ENCODE results near the gene HCN1.
"Not testable (repeated sequence)": the region's sequence is repeated elsewhere in the genome, so short reads cannot be mapped to it uniquely, and the experiment has no call there.

The HCN1 gene

DNA sequence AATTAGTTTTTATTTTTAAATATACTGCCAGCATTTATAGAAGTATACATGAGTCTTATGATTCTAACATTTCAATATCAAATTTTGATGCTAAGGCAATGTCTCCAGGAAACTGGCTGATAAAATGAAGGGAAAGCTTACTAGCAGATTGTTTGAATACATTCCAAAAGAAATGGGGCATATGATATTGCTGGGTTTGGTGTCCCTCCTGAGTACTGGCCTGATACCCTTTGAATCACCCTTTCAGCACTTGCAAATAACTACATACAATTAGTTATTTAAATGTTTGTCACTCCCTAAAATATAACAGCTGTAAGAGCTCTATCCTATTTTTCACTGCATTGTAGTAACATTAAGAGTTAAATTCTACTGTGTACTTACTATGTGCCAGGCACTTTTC, 360.8 kb downstream of the HCN1 start:
- TF ChIP-seq, protein P1, sequence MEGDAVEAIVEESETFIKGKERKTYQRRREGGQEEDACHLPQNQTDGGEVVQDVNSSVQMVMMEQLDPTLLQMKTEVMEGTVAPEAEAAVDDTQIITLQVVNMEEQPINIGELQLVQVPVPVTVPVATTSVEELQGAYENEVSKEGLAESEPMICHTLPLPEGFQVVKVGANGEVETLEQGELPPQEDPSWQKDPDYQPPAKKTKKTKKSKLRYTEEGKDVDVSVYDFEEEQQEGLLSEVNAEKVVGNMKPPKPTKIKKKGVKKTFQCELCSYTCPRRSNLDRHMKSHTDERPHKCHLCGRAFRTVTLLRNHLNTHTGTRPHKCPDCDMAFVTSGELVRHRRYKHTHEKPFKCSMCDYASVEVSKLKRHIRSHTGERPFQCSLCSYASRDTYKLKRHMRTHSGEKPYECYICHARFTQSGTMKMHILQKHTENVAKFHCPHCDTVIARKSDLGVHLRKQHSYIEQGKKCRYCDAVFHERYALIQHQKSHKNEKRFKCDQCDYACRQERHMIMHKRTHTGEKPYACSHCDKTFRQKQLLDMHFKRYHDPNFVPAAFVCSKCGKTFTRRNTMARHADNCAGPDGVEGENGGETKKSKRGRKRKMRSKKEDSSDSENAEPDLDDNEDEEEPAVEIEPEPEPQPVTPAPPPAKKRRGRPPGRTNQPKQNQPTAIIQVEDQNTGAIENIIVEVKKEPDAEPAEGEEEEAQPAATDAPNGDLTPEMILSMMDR (IDR thresholded peaks at IDR 0.05; ENCODE audit: low read depth, low read length, missing control alignments): no peak

DNA sequence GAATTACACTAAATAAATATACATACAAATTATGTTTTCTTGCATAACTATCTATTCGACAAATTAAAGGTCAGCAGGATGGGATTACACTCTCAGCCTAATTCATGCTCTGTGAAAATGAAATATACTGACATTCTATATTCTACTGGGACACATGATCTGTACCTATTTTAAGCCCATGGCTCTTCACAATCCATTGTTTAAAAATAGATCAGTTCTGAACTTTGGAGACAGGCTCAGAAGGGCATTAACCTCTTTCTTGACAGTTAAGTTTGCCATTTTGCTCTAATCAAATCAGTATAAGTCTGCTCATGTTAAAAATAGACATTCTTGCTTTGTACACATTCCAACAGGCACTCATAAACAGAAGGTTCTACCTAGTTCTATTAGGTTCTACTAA, 361.2 kb downstream of the HCN1 start:
- no peak for DNase-seq (ENCODE audit: low read depth)
- TF ChIP-seq, protein P1 (IDR thresholded peaks at IDR 0.05; ENCODE audit: low read depth, low read length, missing control alignments): no peak
- no peak overlapping the region for H3K4me3 ChIP-seq (ENCODE audit: low read depth, low read length)

More for the DNA sequence above, 360.8 kb downstream of the HCN1 start:
- no peak overlapping the region for H3K4me3 ChIP-seq (ENCODE audit: low read depth, low read length)
- DNase-seq (ENCODE audit: low read depth): no peak

DNA sequence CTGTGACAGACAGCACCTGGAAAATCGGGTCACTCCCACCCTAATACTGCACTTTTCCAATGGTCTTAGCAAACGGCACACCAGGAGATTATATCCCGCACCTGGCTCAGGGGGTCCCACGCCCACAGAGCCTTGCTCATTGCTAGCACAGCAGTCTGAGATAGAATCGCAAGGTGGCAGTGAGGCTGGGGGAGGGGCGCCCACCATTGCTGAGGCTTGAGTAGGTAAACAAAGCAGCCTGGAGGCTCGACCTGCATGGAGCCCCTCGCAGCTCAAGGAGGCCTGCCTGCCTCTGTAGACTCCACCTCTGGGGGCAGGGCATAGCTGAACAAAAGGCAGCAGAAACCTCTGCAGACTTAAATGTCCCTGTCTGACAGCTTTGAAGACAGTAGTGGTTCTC, 383.6 kb downstream of the HCN1 start:
- not testable (repeated sequence) for H3K4me3 ChIP-seq (ENCODE audit: low read depth, low read length); DNase-seq (ENCODE audit: low read depth)

DNA sequence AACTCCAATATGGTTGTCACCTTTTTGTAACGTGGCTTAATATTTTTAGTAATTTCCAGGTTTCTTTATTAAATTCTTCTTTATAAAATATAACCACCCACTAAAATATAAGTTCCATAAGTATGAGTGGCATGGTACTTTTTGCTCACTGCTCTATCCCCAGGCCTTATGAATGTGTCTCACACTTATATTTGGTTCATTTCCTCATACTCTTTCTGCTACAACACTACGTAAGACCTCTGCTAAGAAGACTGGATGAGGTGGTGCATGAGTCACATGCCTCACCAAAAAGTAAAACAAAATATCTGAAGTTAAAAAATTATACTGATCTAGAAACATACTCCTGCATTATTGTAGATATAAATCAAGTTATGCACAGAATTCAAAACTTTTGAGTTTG, 400.9 kb downstream of the HCN1 start:
- no peak for DNase-seq (ENCODE audit: low read depth)
- no peak overlapping the region for H3K4me3 ChIP-seq (ENCODE audit: low read depth, low read length)
- TF ChIP-seq, protein P1 (IDR thresholded peaks at IDR 0.05; ENCODE audit: low read depth, low read length, missing control alignments): no peak

DNA sequence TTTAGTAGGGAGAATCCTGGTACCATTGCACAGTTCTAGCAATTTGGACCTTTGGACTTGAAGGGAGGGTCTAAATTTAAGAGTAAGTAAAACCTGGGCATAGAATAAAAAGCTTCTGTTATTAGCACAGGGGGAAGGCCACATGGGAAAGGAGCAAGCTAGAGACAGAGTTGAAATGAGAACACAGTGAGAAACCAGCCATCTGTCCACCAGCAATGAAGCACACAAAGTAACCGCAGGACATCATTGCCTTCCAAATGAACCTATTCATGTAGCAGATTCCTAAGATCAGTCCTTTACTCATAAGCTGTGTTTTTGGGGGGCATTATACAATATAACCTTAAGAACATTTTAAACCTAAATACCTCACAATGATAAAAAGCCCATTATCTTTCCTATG, 407.4 kb downstream of the HCN1 start:
- no peak overlapping the region for H3K4me3 ChIP-seq (ENCODE audit: low read depth, low read length)
- TF ChIP-seq, protein P1 (IDR thresholded peaks at IDR 0.05; ENCODE audit: low read depth, low read length, missing control alignments): no peak
- no peak for DNase-seq (ENCODE audit: low read depth)

DNA sequence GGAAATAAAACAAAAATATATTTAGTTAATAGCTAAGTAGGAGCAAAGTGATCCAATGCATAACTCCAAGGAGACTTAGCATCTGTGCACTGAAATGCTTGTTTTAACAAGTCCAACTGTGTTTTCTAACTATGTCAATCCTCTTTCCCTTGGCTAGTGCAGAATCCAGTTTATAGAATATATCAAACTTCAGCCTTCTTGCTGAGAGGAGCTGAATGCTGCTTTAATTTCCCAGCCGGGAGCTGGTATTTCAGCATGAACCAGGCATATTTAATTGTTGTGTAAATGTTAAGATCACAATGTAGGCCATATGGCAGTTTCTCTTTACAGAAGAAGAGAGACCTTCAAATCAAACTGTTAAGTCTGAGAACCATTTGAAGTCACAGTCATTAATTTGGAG, 411.7 kb downstream of the HCN1 start:
- TF ChIP-seq, protein P1 (IDR thresholded peaks at IDR 0.05; ENCODE audit: low read depth, low read length, missing control alignments): no peak
- no peak for DNase-seq (ENCODE audit: low read depth)
- H3K4me3 ChIP-seq (ENCODE audit: low read depth, low read length): no peak overlapping the region

DNA sequence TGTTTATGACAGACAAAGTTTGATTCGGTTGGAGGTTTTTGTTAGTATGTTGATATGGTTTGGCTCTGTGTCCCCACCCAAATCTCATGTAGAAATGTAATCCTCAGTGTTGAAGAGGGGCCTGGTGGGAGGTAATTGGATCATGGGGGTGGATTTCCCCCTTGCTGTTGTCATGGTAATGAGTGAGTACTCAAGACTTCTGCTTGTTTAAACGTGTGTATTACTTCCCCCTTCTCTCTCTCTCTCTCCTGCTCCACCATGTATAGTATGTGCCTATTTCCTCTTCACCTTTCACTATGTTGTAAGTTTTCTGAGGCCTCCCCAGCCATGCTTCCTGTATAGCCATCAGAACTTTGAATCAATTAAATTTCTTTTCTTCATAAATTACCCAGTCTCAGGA, 415.1 kb downstream of the HCN1 start:
- DNase-seq (ENCODE audit: low read depth): no peak
- TF ChIP-seq, protein P1 (IDR thresholded peaks at IDR 0.05; ENCODE audit: low read depth, low read length, missing control alignments): no peak

DNA sequence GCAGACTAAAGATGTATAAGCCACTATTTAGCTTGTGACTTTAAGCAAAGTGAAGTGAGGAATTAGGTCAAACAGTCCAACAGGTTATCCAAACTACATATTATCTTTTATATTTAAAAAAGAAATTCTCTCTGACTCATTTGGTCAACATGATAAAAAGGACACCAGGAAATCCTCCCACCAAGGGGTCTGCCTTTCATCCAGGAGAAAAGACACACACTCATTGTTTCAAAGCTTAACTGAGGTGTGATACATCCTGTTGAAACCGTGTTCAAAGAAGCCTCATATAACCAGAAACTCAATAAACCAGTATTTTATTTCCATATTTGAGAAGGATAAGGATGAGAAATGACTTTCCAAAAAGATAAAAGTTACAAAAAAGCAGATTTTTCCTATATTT, 417.1 kb downstream of the HCN1 start:
- TF ChIP-seq, protein P1 (IDR thresholded peaks at IDR 0.05; ENCODE audit: low read depth, low read length, missing control alignments): no peak
- DNase-seq (ENCODE audit: low read depth): no peak

More for the DNA sequence above, 415.1 kb downstream of the HCN1 start:
- H3K4me3 ChIP-seq (ENCODE audit: low read depth, low read length): no peak overlapping the region

More for the DNA sequence above, 417.1 kb downstream of the HCN1 start:
- no peak overlapping the region for H3K4me3 ChIP-seq (ENCODE audit: low read depth, low read length)

Data from GM12864 (cell line).